Calu3 (cell line): Measurements from ENCODE around the gene SPATA12. TPM values are rescaled to one million over a fixed set of nuclear protein-coding genes. Genes with fewer than 3 reads are reported as not detected.

ENCODE experiments used
- BruUV-seq: library from RNA; stranded (reverse); fragments of 400-500 nt; replicated peaks from 2 replicates; lab custom pipeline; 2021; lab: Mats Ljungman, UMichigan
- CTCF ChIA-PET: fragments of 300-600 bp; sonication (Branson Sonifier 250); formaldehyde crosslinking; loops from one replicate; lab custom pipeline; 2022; ENCODE audit warnings: antibody characterized with exemption; lab: Charles Lee
- DNase-seq: peaks from one replicate; pipeline ENCODE4 v3.0.0; 2022
- H3K27ac Mint-ChIP-seq: one replicate; pipeline ENCODE4 v1.8.0; 2022; ENCODE audit warnings: mixed read lengths; ENCODE audit not compliant: unreplicated experiment
- H3K27me3 Mint-ChIP-seq: one replicate; pipeline ENCODE4 v1.8.0; 2022; ENCODE audit warnings: mixed read lengths; ENCODE audit not compliant: unreplicated experiment
- H3K36me3 Mint-ChIP-seq: one replicate; pipeline ENCODE4 v1.8.0; 2022; ENCODE audit warnings: mild to moderate bottlenecking, moderate library complexity, mixed read lengths; ENCODE audit not compliant: insufficient read depth, unreplicated experiment
- H3K4me1 Mint-ChIP-seq: one replicate; pipeline ENCODE4 v1.8.0; 2022; ENCODE audit warnings: mild to moderate bottlenecking, low read depth, mixed read lengths; ENCODE audit not compliant: unreplicated experiment
- H3K4me3 Mint-ChIP-seq: one replicate; pipeline ENCODE4 v1.8.0; 2022; ENCODE audit warnings: mild to moderate bottlenecking, low read depth, moderate library complexity, mixed read lengths; ENCODE audit not compliant: unreplicated experiment
- H3K9me3 Mint-ChIP-seq: one replicate; pipeline ENCODE4 v1.8.0; 2022; ENCODE audit warnings: low read depth, mixed read lengths; ENCODE audit not compliant: unreplicated experiment
- intact Hi-C: fragments of 100-400 bp; cut with micrococcal nuclease; formaldehyde crosslinking; loops from one replicate; pipeline ENCODE4 v1.10.0; 2022; ENCODE audit not compliant: unreplicated experiment
- total RNA-seq: library from RNA; stranded (reverse); gene quantifications from 2 replicates; pipeline ENCODE4 v1.2.3, GENCODE V29; 2022
- TF ChIP-seq, protein P1 (sequence below): fragments of 200-600 bp; IDR thresholded peaks from one replicate; pipeline ENCODE4 v1.8.0; 2022; ENCODE audit warnings: antibody characterized with exemption; ENCODE audit not compliant: unreplicated experiment

The SPATA12 gene
- total RNA-seq, 1 experiment from 2014 or later = 0.47 TPM

DNA sequence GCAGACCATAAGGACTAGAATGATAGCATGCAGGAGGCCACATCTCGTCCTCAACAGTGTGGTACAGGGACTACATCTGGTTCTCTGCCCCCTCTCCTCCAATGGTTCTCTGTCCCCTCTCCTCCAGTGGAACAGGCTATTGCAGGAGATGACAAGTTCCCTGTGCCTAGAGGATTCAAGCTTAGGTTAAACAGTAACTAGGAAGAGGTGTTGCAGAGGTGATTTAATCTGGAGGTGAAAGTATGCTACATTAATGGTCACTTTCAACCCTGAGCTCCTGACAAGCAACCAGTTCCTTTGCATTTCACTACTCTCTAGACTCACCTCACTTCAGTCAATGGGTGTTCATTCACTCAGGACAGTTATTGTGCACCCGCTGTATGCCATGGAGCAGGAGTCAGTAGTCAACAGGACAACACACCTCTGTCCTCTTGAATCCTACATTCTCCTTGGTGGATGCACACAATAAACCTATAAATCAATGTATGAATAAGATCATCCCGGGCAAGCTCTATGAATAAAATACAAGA lies 16.0 kb downstream of the SPATA12 start:
- TF ChIP-seq, protein P1, sequence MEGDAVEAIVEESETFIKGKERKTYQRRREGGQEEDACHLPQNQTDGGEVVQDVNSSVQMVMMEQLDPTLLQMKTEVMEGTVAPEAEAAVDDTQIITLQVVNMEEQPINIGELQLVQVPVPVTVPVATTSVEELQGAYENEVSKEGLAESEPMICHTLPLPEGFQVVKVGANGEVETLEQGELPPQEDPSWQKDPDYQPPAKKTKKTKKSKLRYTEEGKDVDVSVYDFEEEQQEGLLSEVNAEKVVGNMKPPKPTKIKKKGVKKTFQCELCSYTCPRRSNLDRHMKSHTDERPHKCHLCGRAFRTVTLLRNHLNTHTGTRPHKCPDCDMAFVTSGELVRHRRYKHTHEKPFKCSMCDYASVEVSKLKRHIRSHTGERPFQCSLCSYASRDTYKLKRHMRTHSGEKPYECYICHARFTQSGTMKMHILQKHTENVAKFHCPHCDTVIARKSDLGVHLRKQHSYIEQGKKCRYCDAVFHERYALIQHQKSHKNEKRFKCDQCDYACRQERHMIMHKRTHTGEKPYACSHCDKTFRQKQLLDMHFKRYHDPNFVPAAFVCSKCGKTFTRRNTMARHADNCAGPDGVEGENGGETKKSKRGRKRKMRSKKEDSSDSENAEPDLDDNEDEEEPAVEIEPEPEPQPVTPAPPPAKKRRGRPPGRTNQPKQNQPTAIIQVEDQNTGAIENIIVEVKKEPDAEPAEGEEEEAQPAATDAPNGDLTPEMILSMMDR = no peak
- CTCF ChIA-PET = no interaction called here
- Mint-ChIP-seq H3K27ac (peak overlapping the region; percentile 28), H3K36me3 (peaks cover 39% of the 10 kb centered on the region), H3K4me1 (peaks cover 32% of the 10 kb centered on the region), H3K4me3 (peak overlapping the region; percentile 82), H3K27me3 (no peaks in the 10 kb centered on the region), H3K9me3 (no peaks in the 10 kb centered on the region)
- DNase-seq = no peak
- BruUV-seq = no TSS peak
- intact Hi-C loops = no loop called here

- no peak overlapping the region for H3K27ac Mint-ChIP-seq
- H3K4me3 Mint-ChIP-seq = peak overlapping the region; percentile 82
- CTCF ChIA-PET = interaction anchor here (0.5 to 1.6 kb wide), 4 partner anchors 10 to 361 kb away, joined by 3 to 4 read pairs (median 3); no protein-coding TSS in a partner anchor
- H3K4me1 Mint-ChIP-seq = peaks cover 32% of the 10 kb centered on the region
- H3K36me3 Mint-ChIP-seq = peaks cover 39% of the 10 kb centered on the region
- H3K9me3 Mint-ChIP-seq = no peaks in the 10 kb centered on the region
- no peak for DNase-seq
- TF ChIP-seq, protein P1 = no peak
- intact Hi-C loops = no loop called here
- BruUV-seq = TSS peak; percentile 22
- H3K27me3 Mint-ChIP-seq = no peaks in the 10 kb centered on the region
Measured at GRCh38 chr3:57077630-57078343, 17.3 kb downstream of the SPATA12 start.

GRCh38 chr3:57078344-57078634 lies 17.8 kb downstream of the SPATA12 start:
- peaks cover 32% of the 10 kb centered on the region for H3K4me1 Mint-ChIP-seq
- DNase-seq = no peak

GRCh38 chr3:57078635-57079473 lies 18.4 kb downstream of the SPATA12 start:
- Mint-ChIP-seq H3K36me3 (peaks cover 39% of the 10 kb centered on the region), H3K9me3 (no peaks in the 10 kb centered on the region), H3K27ac (no peak overlapping the region), H3K4me3 (peak overlapping the region; percentile 82), H3K4me1 (peaks cover 32% of the 10 kb centered on the region), H3K27me3 (no peaks in the 10 kb centered on the region)
- TF ChIP-seq, protein P1 = no peak
- CTCF ChIA-PET = interaction anchor here (0.6 to 1.6 kb wide), 4 partner anchors 9 to 297 kb away, joined by 3 to 4 read pairs (median 3); no protein-coding TSS in a partner anchor
- peak; percentile 77 for DNase-seq
- intact Hi-C loops = no loop called here
- no TSS peak for BruUV-seq

More at GRCh38 chr3:57078344-57078634, 17.8 kb downstream of the SPATA12 start:
- no peaks in the 10 kb centered on the region for H3K9me3 Mint-ChIP-seq
- peak overlapping the region; percentile 82 for H3K4me3 Mint-ChIP-seq
- CTCF ChIA-PET = interaction anchor here (0.5 to 1.6 kb wide), 4 partner anchors 10 to 362 kb away, joined by 3 to 4 read pairs (median 3); no protein-coding TSS in a partner anchor
- intact Hi-C loops = no loop called here
- BruUV-seq = no TSS peak
- no peak overlapping the region for H3K27ac Mint-ChIP-seq
- no peaks in the 10 kb centered on the region for H3K27me3 Mint-ChIP-seq
- peaks cover 39% of the 10 kb centered on the region for H3K36me3 Mint-ChIP-seq
- TF ChIP-seq, protein P1 = no peak
